Colonic mucosa (tissue), 4 donors: Measurements from ENCODE around the gene CEPT1. TPM values are rescaled to one million over a fixed set of nuclear protein-coding genes. Genes with fewer than 3 reads are reported as not detected.

Source experiments
- DNase-seq: peaks from one replicate; pipeline ENCODE4 v3.0.0-alpha.2; 2020
- H3K27ac ChIP-seq: fragments of 200-600 bp; one replicate; pipeline ENCODE4 v1.8.0; 2021
- H3K27me3 ChIP-seq: fragments of 200-600 bp; one replicate; pipeline ENCODE4 v1.8.0; 2021
- H3K36me3 ChIP-seq: fragments of 200-600 bp; one replicate; pipeline ENCODE4 v1.8.0; 2021
- H3K4me1 ChIP-seq: fragments of 200-600 bp; one replicate; pipeline ENCODE4 v1.8.0; 2021; ENCODE audit warnings: mild to moderate bottlenecking
- H3K4me3 ChIP-seq: fragments of 200-600 bp; one replicate; pipeline ENCODE4 v1.8.0; 2021
- H3K9ac ChIP-seq, 2 donors: one replicate each; pipeline ENCODE4 v1.7.0; 2013; ENCODE audit warnings: control low read depth in 2 of 2, low read depth in 2 of 2, low read length in 2 of 2
- H3K9me3 ChIP-seq: fragments of 200-600 bp; one replicate; pipeline ENCODE4 v1.8.0; 2021
- intact Hi-C: fragments of 100-400 bp; cut with DNase I; formaldehyde crosslinking; loops from one replicate; pipeline ENCODE4 v1.14.1; 2022
- total RNA-seq, 2 donors: library from RNA; stranded (reverse); fragmentation: NEBNext Ultra II Directional in 1 of 2; extraction: Animal tissue kit (Norgen Biotek cat#: 25700) in 1 of 2; gene quantifications; one replicate each; pipeline ENCODE4 v1.2.1, GENCODE V29; 2021
- TF ChIP-seq, protein P1 (sequence below): fragments of 200-600 bp; IDR thresholded peaks from one replicate; pipeline ENCODE4 v1.8.0; 2022; ENCODE audit warnings: antibody characterized with exemption, mild to moderate bottlenecking
- donor health status: healthy.
- donor health status: DM: no; HTN: no; CAD: no.
- donor health status: DM: no; HTN: no; CAD: no.

Gene CEPT1
- total RNA-seq, 2 donors from 2014 or later: 35.7 to 38.7 TPM

DNA sequence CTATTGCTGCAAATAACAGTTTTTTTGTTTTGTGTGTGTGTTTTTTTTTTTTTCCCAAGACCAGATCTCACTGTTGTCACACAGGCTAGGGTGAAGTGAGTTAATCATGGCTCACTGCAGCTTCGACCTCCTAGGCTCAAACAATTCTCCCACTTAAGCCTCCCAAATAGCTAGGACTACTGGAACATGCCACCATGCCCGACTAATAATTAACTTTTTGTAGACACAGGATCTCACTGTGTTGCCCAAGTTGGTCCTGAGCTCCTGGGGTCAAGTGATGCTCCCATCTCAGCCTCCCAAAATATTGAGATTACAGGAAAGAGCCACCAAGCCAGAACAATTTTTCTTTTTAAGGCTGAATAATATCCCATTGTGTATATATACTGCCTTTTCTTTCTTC is 35.0 kb upstream of the CEPT1 start:
- DNase-seq: no peak
- Histone ChIP-seq H3K36me3 (no peaks in the 10 kb centered on the region), H3K9me3 (no peaks in the 10 kb centered on the region), H3K9ac (no peak overlapping the region), H3K27me3 (no peaks in the 10 kb centered on the region), H3K27ac (no peak overlapping the region), H3K4me3 (no peak overlapping the region), H3K4me1 (no peaks in the 10 kb centered on the region)
- TF ChIP-seq, protein P1, sequence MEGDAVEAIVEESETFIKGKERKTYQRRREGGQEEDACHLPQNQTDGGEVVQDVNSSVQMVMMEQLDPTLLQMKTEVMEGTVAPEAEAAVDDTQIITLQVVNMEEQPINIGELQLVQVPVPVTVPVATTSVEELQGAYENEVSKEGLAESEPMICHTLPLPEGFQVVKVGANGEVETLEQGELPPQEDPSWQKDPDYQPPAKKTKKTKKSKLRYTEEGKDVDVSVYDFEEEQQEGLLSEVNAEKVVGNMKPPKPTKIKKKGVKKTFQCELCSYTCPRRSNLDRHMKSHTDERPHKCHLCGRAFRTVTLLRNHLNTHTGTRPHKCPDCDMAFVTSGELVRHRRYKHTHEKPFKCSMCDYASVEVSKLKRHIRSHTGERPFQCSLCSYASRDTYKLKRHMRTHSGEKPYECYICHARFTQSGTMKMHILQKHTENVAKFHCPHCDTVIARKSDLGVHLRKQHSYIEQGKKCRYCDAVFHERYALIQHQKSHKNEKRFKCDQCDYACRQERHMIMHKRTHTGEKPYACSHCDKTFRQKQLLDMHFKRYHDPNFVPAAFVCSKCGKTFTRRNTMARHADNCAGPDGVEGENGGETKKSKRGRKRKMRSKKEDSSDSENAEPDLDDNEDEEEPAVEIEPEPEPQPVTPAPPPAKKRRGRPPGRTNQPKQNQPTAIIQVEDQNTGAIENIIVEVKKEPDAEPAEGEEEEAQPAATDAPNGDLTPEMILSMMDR: no peak
- intact Hi-C loops: no loop called here

DNA sequence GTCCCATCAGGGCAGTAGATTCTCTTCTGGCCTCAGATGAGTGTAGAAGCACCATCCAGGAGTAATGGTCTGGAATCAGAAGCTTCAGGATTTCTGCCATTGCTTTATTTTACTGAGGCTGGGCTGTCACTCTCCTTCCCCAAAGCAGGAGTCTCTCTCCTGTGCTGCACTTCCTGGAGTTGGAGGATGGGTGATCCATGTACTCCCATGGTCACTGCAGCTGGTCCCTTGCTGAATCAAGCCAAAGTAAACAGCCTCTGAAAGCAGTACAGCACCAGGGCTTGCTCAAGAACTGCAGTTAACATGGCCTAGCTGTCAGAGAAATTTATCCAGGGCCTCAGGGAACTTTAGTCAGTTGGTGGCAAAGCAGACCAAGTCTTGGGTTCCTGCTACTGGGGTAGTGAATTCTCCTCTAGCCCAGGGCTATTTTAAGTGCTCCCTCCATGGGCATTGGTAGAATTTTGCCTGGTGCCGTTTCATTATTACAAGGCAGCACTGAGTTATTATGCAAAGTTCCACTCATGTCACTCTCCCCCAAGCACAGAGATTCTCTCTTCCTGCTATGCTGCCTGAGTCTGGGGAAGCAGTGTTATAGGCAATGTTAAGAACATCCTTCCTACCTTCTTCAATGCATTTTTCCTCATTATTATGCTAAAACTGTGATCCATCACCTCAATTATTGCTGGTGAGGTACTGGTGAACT is 29.7 kb upstream of the CEPT1 start:
- intact Hi-C loops: no loop called here
- TF ChIP-seq, protein P1: no peak

GRCh38 chr1:111116496-111116895 is 23.5 kb upstream of the CEPT1 start:
- H3K9me3 ChIP-seq: no peaks in the 10 kb centered on the region
- DNase-seq: no peak
- intact Hi-C loops: no loop called here
- no peak overlapping the region for H3K9ac ChIP-seq
- H3K36me3 ChIP-seq: no peaks in the 10 kb centered on the region
- H3K4me1 ChIP-seq: no peaks in the 10 kb centered on the region
- H3K4me3 ChIP-seq: no peak overlapping the region
- no peak overlapping the region for H3K27ac ChIP-seq
- TF ChIP-seq, protein P1: no peak
- no peaks in the 10 kb centered on the region for H3K27me3 ChIP-seq

More for the DNA sequence above, 29.7 kb upstream of the CEPT1 start:
- H3K27me3 ChIP-seq: no peaks in the 10 kb centered on the region
- no peaks in the 10 kb centered on the region for H3K9me3 ChIP-seq
- no peaks in the 10 kb centered on the region for H3K4me1 ChIP-seq
- no peak overlapping the region for H3K4me3 ChIP-seq
- no peak overlapping the region for H3K9ac ChIP-seq
- no peak overlapping the region for H3K27ac ChIP-seq
- DNase-seq: no peak
- no peaks in the 10 kb centered on the region for H3K36me3 ChIP-seq

DNA sequence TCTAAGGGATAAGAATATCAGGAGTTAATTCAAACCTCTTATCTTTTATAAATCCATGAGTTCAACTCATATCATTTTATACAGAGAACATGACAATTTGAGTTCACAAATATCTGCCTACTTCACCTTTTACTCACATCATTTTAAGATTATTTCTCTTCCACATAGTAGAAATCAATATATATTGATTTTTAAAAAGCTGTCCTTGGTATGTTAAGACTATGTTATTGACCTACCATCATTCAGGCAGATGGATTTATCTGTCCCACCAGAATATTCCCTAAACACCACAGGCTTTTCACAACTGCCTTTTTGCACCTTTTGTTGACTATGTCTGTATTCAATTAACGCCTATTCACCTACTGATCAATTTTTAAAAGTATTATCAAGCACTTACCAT is 13.7 kb upstream of the CEPT1 start:
- Histone ChIP-seq H3K27ac (no peak overlapping the region), H3K36me3 (no peaks in the 10 kb centered on the region), H3K9me3 (no peaks in the 10 kb centered on the region), H3K9ac (no peak overlapping the region), H3K4me3 (no peak overlapping the region), H3K4me1 (no peaks in the 10 kb centered on the region), H3K27me3 (no peaks in the 10 kb centered on the region)
- TF ChIP-seq, protein P1: no peak
- intact Hi-C loops: no loop called here
- no peak for DNase-seq

GRCh38 chr1:111127923-111128643 is 11.9 kb upstream of the CEPT1 start:
- Histone ChIP-seq H3K36me3 (no peaks in the 10 kb centered on the region), H3K27ac (no peak overlapping the region)

More at GRCh38 chr1:111127923-111128643, 11.9 kb upstream of the CEPT1 start:
- no peaks in the 10 kb centered on the region for H3K27me3 ChIP-seq
- no peak overlapping the region for H3K9ac ChIP-seq
- H3K4me1 ChIP-seq: no peaks in the 10 kb centered on the region
- intact Hi-C loops: no loop called here
- H3K9me3 ChIP-seq: no peaks in the 10 kb centered on the region
- H3K4me3 ChIP-seq: no peak overlapping the region
- no peak for DNase-seq
- TF ChIP-seq, protein P1: no peak
